GM23248 (cell line): Measurements from ENCODE around the gene ITSN2. TPM values are rescaled to one million over a fixed set of nuclear protein-coding genes. Genes with fewer than 3 reads are reported as not detected.

Experiments used
- DNase-seq: peaks from one replicate; pipeline ENCODE4 v3.0.0-alpha.2; 2015
- H2AFZ ChIP-seq: fragments of 200-600 bp; sonication (generic); 2 replicates; pipeline ENCODE4 v1.6.1; 2016; ENCODE audit warnings: antibody characterized with exemption
- H3F3A ChIP-seq: fragments of 200-600 bp; sonication (generic); 2 replicates; pipeline ENCODE4 v1.6.1; 2016; ENCODE audit warnings: mild to moderate bottlenecking, antibody characterized with exemption, mixed run types; ENCODE audit not compliant: insufficient read depth
- H3K27ac ChIP-seq: fragments of 200-600 bp; sonication (generic); 2 replicates; pipeline ENCODE4 v1.5.1; 2016; ENCODE audit warnings: mild to moderate bottlenecking
- H3K27me3 ChIP-seq: fragments of 200-600 bp; sonication (generic); replicated peaks from 2 replicates; pipeline ENCODE4 v1.6.1; 2016; ENCODE audit warnings: mild to moderate bottlenecking; ENCODE audit not compliant: insufficient read depth
- H3K36me3 ChIP-seq: fragments of 200-600 bp; sonication (generic); 2 replicates; pipeline ENCODE4 v1.6.1; 2016; ENCODE audit warnings: low read depth, mild to moderate bottlenecking
- H3K4me1 ChIP-seq: fragments of 200-600 bp; sonication (generic); 2 replicates; pipeline ENCODE4 v1.6.1; 2016; ENCODE audit warnings: mild to moderate bottlenecking; ENCODE audit not compliant: insufficient read depth
- H3K4me2 ChIP-seq: fragments of 200-600 bp; sonication (generic); one replicate; pipeline ENCODE4 v1.6.1; 2016; ENCODE audit warnings: mild to moderate bottlenecking; ENCODE audit not compliant: unreplicated experiment
- H3K4me3 ChIP-seq: fragments of 200-600 bp; sonication (generic); 2 replicates; pipeline ENCODE4 v1.5.1; 2016; ENCODE audit warnings: mild to moderate bottlenecking
- H3K79me2 ChIP-seq: fragments of 200-600 bp; sonication (generic); 2 replicates; pipeline ENCODE4 v1.6.1; 2016; ENCODE audit warnings: mild to moderate bottlenecking; ENCODE audit not compliant: insufficient read depth
- H3K9ac ChIP-seq: fragments of 200-600 bp; sonication (generic); 2 replicates; pipeline ENCODE4 v1.6.1; 2016; ENCODE audit warnings: mild to moderate bottlenecking
- H3K9me2 ChIP-seq: fragments of 200-600 bp; sonication (generic); 2 replicates; pipeline ENCODE4 v1.6.1; 2016; ENCODE audit warnings: mixed run types, mild to moderate bottlenecking, moderate library complexity; ENCODE audit not compliant: insufficient read depth
- H3K9me3 ChIP-seq: fragments of 200-600 bp; sonication (generic); one replicate; pipeline ENCODE4 v1.6.1; 2017; ENCODE audit warnings: low read depth
- H4K20me1 ChIP-seq: fragments of 200-600 bp; sonication (generic); 2 replicates; pipeline ENCODE4 v1.6.0; 2016; ENCODE audit not compliant: insufficient read depth
- EZH2 ChIP-seq: fragments of 200-600 bp; sonication (generic); IDR thresholded peaks from 2 replicates; pipeline ENCODE4 v1.6.1; 2018; ENCODE audit warnings: antibody characterized with exemption, mild to moderate bottlenecking; ENCODE audit not compliant: insufficient read depth, poor library complexity, severe bottlenecking
- EZH2phosphoT487 ChIP-seq: fragments of 200-600 bp; sonication (generic); IDR thresholded peaks from 2 replicates; pipeline ENCODE4 v1.6.1; 2018; ENCODE audit warnings: antibody characterized with exemption, moderate library complexity, mild to moderate bottlenecking, low read depth; ENCODE audit not compliant: insufficient read depth
- WGBS, 2 experiments: methylation state at CpG; one replicate each; pipeline ENCODE4 v1.1.6; 2015 to 2017; ENCODE audit warnings: low lambda C conversion rate in 2 of 2, low coverage in 1 of 2; ENCODE audit errors: missing lambda C conversion rate in 2 of 2; 5-methylcytosine and 5-hydroxymethylcytosine counted together
- in situ Hi-C: fragments of 300-500 bp; cut with MboI; formaldehyde crosslinking; loops from 2 replicates; pipeline ENCODE4 v1.15.0; 2020
- polyA plus RNA-seq: library from polyadenylated mRNA; unstranded; fragments of >200 nt; fragmentation: Nextera tagmentation; extraction: Ambion mirVana; gene quantifications from 2 replicates; pipeline ENCODE4 v1.2.1, GENCODE V29; 2016
- total RNA-seq: library from RNA; depleted of rRNA; stranded (reverse); fragments of >200 nt; shearing (Covaris generic); gene quantifications from 2 replicates; pipeline ENCODE4 v1.2.3, GENCODE V29; 2014

The ITSN2 gene
- total and polyA plus RNA-seq, 2 experiments from 2014 or later: 12.9 to 19.2 TPM

DNA sequence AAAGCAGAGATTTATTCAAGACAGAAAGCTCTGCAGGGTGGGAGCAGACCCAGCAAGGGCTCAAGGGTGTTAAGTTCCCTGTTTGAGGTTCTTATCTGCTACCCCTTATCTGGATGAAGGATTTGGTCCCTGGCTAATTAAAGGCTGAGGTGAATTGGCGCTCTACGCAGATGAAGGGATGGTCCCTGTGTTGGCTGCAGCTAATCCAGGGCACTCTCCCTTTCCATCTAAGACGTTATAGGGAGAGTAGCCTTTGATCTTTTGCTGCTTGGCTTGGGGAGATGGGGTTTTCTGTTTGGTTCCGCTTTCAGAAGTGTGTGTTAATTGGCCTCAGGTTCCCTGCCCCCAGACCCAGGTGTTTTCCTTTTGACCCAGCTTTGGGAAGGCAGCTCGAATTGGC is 168.5 kb downstream of the ITSN2 start:
- Histone ChIP-seq H3K27me3 (no peaks in the 10 kb centered on the region), H3K4me3 (no peak overlapping the region), H3K9me3 (no peaks in the 10 kb centered on the region), H3F3A (no peaks in the 10 kb centered on the region), H3K9ac (no peak overlapping the region), H4K20me1 (no peaks in the 10 kb centered on the region), H3K36me3 (no peaks in the 10 kb centered on the region), H3K79me2 (no peaks in the 10 kb centered on the region), H3K4me2 (no peak overlapping the region), H2AFZ (no peak overlapping the region), H3K4me1 (no peaks in the 10 kb centered on the region), H3K9me2 (no peaks in the 10 kb centered on the region), H3K27ac (no peak overlapping the region)
- WGBS, 2 experiments: 68 to 70% methylated on average over 5 of the region's 5 CpGs
- TF ChIP-seq EZH2phosphoT487: no peak
- TF ChIP-seq EZH2: no peak
- DNase-seq: no peak
- in situ Hi-C loops: no loop called here

DNA sequence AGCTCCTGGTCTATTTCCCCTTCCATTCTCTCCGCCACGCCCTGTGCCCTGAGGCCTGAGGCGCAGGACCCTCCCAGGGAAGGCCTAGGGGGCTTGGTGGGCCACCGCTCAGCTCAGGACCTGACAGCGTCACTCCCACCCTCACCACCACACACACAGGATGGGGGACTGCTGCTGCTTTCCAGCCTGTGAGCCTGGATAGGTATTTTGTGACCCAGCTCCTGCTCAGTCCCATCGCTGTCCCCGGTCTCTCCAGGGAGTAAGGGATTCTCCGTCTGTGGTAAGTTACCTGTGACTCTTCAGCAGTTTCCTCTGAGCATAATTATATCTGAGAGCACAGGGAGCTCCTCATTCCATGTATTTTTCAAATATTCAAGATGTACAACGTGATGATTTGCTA is 169.2 kb downstream of the ITSN2 start:
- Histone ChIP-seq H3K9ac (no peak overlapping the region), H3K27me3 (no peaks in the 10 kb centered on the region), H3K27ac (no peak overlapping the region), H3K79me2 (no peaks in the 10 kb centered on the region), H3K9me3 (no peaks in the 10 kb centered on the region), H3K4me3 (no peak overlapping the region), H3K4me2 (no peak overlapping the region), H4K20me1 (no peaks in the 10 kb centered on the region), H3K36me3 (no peaks in the 10 kb centered on the region), H3F3A (no peaks in the 10 kb centered on the region), H3K9me2 (no peaks in the 10 kb centered on the region), H2AFZ (no peak overlapping the region), H3K4me1 (no peaks in the 10 kb centered on the region)
- DNase-seq: no peak
- in situ Hi-C loops: no loop called here
- no peak for TF ChIP-seq EZH2
- WGBS, 2 experiments: 73 to 75% methylated on average over 9 of the region's 9 CpGs

DNA sequence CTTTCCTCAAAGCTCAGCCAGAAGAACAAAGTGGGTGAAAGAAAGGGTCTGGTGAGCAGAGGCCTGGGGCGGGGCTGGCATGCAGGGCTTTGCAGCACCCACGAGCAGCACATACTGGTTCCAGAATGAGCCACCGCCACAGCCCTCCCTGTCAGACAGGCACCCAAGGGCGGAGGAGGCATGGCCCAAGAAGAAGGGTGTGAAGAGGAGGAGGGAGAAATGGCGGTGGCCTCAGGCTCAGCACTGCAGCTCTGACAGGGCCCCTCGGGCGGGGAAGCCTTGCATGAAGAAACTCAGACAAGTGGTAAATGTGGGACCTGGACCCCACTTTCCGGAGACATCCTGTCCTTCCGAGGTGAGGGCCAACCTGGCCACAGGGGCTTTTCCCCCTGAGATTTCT is 169.8 kb downstream of the ITSN2 start:
- Histone ChIP-seq H3K27ac (no peak overlapping the region), H3K9ac (no peak overlapping the region), H3K27me3 (no peaks in the 10 kb centered on the region), H3K4me1 (no peaks in the 10 kb centered on the region), H3K4me2 (no peak overlapping the region), H3K36me3 (no peaks in the 10 kb centered on the region), H4K20me1 (no peaks in the 10 kb centered on the region), H3K79me2 (no peaks in the 10 kb centered on the region), H3F3A (no peaks in the 10 kb centered on the region), H3K9me2 (no peaks in the 10 kb centered on the region), H3K4me3 (no peak overlapping the region), H2AFZ (no peak overlapping the region), H3K9me3 (no peaks in the 10 kb centered on the region)
- DNase-seq: no peak
- WGBS, 2 experiments: 74 to 78% methylated on average over 9 of the region's 9 CpGs
- in situ Hi-C loops: no loop called here
- TF ChIP-seq EZH2 (no peak), EZH2phosphoT487 (no peak)

DNA sequence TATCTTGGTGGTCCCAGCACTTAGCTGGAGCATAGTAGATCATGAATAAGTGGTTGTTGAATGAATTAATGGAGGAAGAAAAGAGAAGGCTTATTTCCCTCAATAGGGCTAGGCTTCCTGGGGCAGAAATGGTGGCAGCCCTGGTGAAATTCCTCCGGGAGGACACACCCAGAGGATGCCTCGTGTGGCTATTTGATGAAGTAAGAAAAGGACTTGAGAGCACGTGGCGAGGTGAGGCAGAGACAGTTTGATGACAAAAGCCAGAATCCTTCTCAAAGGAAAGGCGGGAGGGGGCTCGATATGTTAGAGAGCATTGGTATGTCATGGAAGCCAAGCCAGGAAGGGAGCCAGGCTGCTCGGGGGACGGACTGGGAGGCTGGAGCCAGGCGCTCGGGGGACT is 170.8 kb downstream of the ITSN2 start:
- no peak for DNase-seq
- no peak overlapping the region for H2AFZ ChIP-seq

More for the DNA sequence above, 170.8 kb downstream of the ITSN2 start:
- Histone ChIP-seq H3K27me3 (no peaks in the 10 kb centered on the region), H3K36me3 (no peaks in the 10 kb centered on the region), H3K79me2 (no peaks in the 10 kb centered on the region), H3K9me2 (no peaks in the 10 kb centered on the region), H3K4me1 (no peaks in the 10 kb centered on the region), H3F3A (no peaks in the 10 kb centered on the region), H3K27ac (no peak overlapping the region), H3K9me3 (no peaks in the 10 kb centered on the region), H4K20me1 (no peaks in the 10 kb centered on the region), H3K4me2 (no peak overlapping the region), H3K4me3 (no peak overlapping the region), H3K9ac (no peak overlapping the region)
- TF ChIP-seq EZH2phosphoT487: no peak
- TF ChIP-seq EZH2: no peak
- WGBS, 2 experiments: 55 to 60% methylated on average over 10 of the region's 10 CpGs
- in situ Hi-C loops: no loop called here
